Measurements from ENCODE around the gene LIME1. TPM values are rescaled to one million over a fixed set of nuclear protein-coding genes. Genes with fewer than 3 reads are reported as not detected.

The LIME1 gene
- total RNA-seq, 1 donor from 2014 or later = 0.47 TPM

GRCh38 chr20:63703471-63703975 is 32.9 kb upstream of the LIME1 start:
- Histone ChIP-seq H3K4me2 (no peak overlapping the region), H3K79me2 (ENCODE audit: low read depth) (peaks cover 26% of the 10 kb centered on the region), H3K27ac (no peak overlapping the region), H3K4me3 (no peak overlapping the region), H3K9me3 (ENCODE audit: low read depth) (no peaks in the 10 kb centered on the region), H3F3A (ENCODE audit: low read depth) (no peaks in the 10 kb centered on the region), H3K9ac (no peak overlapping the region), H3K4me1 (no peaks in the 10 kb centered on the region), H3K27me3 (no peaks in the 10 kb centered on the region), H2AFZ (replicated peaks) (no peak overlapping the region), H4K20me1 (ENCODE audit: low read depth) (peaks cover 12% of the 10 kb centered on the region), H3K36me3 (no peaks in the 10 kb centered on the region)
- no peak for DNase-seq (ENCODE audit: low spot score)
- peaks cover 9% of the 10 kb centered on the region for H3K4me1 Mint-ChIP-seq
- TF ChIP-seq CTCF (IDR thresholded peaks at IDR 0.05) (no peak), EZH2 (IDR thresholded peaks at IDR 0.05) (no peak), EZH2phosphoT487 (IDR thresholded peaks at IDR 0.05) (no peak)
- H3K4me3 Mint-ChIP-seq = no peak overlapping the region
- H3K36me3 Mint-ChIP-seq = peaks cover 10% of the 10 kb centered on the region
- no peaks in the 10 kb centered on the region for H3K9me3 Mint-ChIP-seq
- no peak overlapping the region for H3K27ac Mint-ChIP-seq
- peaks cover 4% of the 10 kb centered on the region for H3K27me3 Mint-ChIP-seq (ENCODE audit: insufficient read depth, low read depth)

- Mint-ChIP-seq H3K9me3 (no peaks in the 10 kb centered on the region), H3K27me3 (ENCODE audit: insufficient read depth, low read depth) (peaks cover 4% of the 10 kb centered on the region), H3K27ac (no peak overlapping the region), H3K4me3 (no peak overlapping the region), H3K36me3 (peaks cover 12% of the 10 kb centered on the region), H3K4me1 (peaks cover 15% of the 10 kb centered on the region)
- Histone ChIP-seq H3K36me3 (no peaks in the 10 kb centered on the region), H3K27me3 (no peaks in the 10 kb centered on the region), H3K4me1 (peaks cover 6% of the 10 kb centered on the region), H3K9me3 (ENCODE audit: low read depth) (no peaks in the 10 kb centered on the region), H3K79me2 (ENCODE audit: low read depth) (peaks cover 32% of the 10 kb centered on the region), H3K27ac (no peak overlapping the region), H3K4me2 (no peak overlapping the region), H3K4me3 (no peak overlapping the region), H4K20me1 (ENCODE audit: low read depth) (peaks cover 19% of the 10 kb centered on the region), H2AFZ (replicated peaks) (no peak overlapping the region), H3F3A (ENCODE audit: low read depth) (no peaks in the 10 kb centered on the region), H3K9ac (no peak overlapping the region)
- no peak for DNase-seq (ENCODE audit: low spot score)
- TF ChIP-seq EZH2 (IDR thresholded peaks at IDR 0.05) = no peak
- no peak for TF ChIP-seq CTCF (IDR thresholded peaks at IDR 0.05)
- no peak for TF ChIP-seq EZH2phosphoT487 (IDR thresholded peaks at IDR 0.05)
Observed at GRCh38 chr20:63703976-63704748, 32.3 kb upstream of the LIME1 start.

- Histone ChIP-seq H2AFZ (replicated peaks) (no peak overlapping the region), H3K36me3 (no peaks in the 10 kb centered on the region), H3K4me3 (no peak overlapping the region), H3F3A (ENCODE audit: low read depth) (no peaks in the 10 kb centered on the region), H3K27me3 (no peaks in the 10 kb centered on the region), H3K27ac (no peak overlapping the region), H3K79me2 (ENCODE audit: low read depth) (peaks cover 38% of the 10 kb centered on the region), H4K20me1 (ENCODE audit: low read depth) (peaks cover 22% of the 10 kb centered on the region), H3K4me2 (no peak overlapping the region), H3K9me3 (ENCODE audit: low read depth) (no peaks in the 10 kb centered on the region), H3K9ac (no peak overlapping the region), H3K4me1 (peaks cover 6% of the 10 kb centered on the region)
- H3K27me3 Mint-ChIP-seq (ENCODE audit: insufficient read depth, low read depth) = peaks cover 5% of the 10 kb centered on the region
- peaks cover 18% of the 10 kb centered on the region for H3K4me1 Mint-ChIP-seq
- no peaks in the 10 kb centered on the region for H3K9me3 Mint-ChIP-seq
- H3K36me3 Mint-ChIP-seq = peaks cover 12% of the 10 kb centered on the region
- DNase-seq (ENCODE audit: low spot score) = no peak
- H3K27ac Mint-ChIP-seq = no peak overlapping the region
- no peak for TF ChIP-seq EZH2 (IDR thresholded peaks at IDR 0.05)
- TF ChIP-seq CTCF (IDR thresholded peaks at IDR 0.05) = no peak
- no peak for TF ChIP-seq EZH2phosphoT487 (IDR thresholded peaks at IDR 0.05)
- H3K4me3 Mint-ChIP-seq = peak overlapping the region; percentile 38
Observed at GRCh38 chr20:63704749-63705117, 31.7 kb upstream of the LIME1 start.
